NCI-H446 (cell line): Measurements from ENCODE around the gene E2F4.
A peak's percentile ranks its signal among the peaks of the same experiment; 100 is the strongest.

Source experiments
- DNase-seq, 2 experiments: peaks; one replicate each; lab custom pipeline; 2025; lab: John Stamatoyannopoulos, UW

E2F4 gene

GRCh38 chr16:67191995-67192681, at the start of gene E2F4:
TSS of gene E2F4 (plus strand) at chr16:67192155. CDS start at chr16:67192228, 73 bp downstream.
- DNase-seq = peak; percentile 29 to 86

- no peak for DNase-seq
Measured at GRCh38 chr16:67142342-67142741, 49.6 kb upstream of the E2F4 start.

- DNase-seq = no peak
Measured at GRCh38 chr16:67144943-67145342, 47.0 kb upstream of the E2F4 start.

GRCh38 chr16:67145746-67146145, 46.2 kb upstream of the E2F4 start:
- DNase-seq = no peak

- DNase-seq = no peak
Measured at GRCh38 chr16:67146523-67147357, 45.2 kb upstream of the E2F4 start.

GRCh38 chr16:67147437-67148140, 44.4 kb upstream of the E2F4 start:
- DNase-seq = no peak

GRCh38 chr16:67148221-67148620, 43.7 kb upstream of the E2F4 start:
- no peak for DNase-seq

GRCh38 chr16:67148656-67149275, 43.2 kb upstream of the E2F4 start:
- no peak for DNase-seq

- no peak for DNase-seq
Measured at GRCh38 chr16:67149276-67150046, 42.5 kb upstream of the E2F4 start.

- no peak for DNase-seq
Measured at GRCh38 chr16:67150047-67150832, 41.7 kb upstream of the E2F4 start.

- DNase-seq = peak; percentile 25 to 68
Measured at GRCh38 chr16:67150833-67151396, 41.0 kb upstream of the E2F4 start, which contains the start of gene B3GNT9. TSS of gene B3GNT9 (minus strand) at chr16:67150998. CDS start at chr16:67150485, 513 bp downstream.

GRCh38 chr16:67151431-67152097, 40.4 kb upstream of the E2F4 start:
- no peak for DNase-seq

GRCh38 chr16:67154578-67155294, 37.2 kb upstream of the E2F4 start:
- DNase-seq = no peak

- peak; percentile 22 to 72 for DNase-seq
Measured at GRCh38 chr16:67155295-67156142, 36.4 kb upstream of the E2F4 start.

GRCh38 chr16:67156143-67156844, 35.7 kb upstream of the E2F4 start:
- no peak for DNase-seq

GRCh38 chr16:67157106-67157748, 34.7 kb upstream of the E2F4 start:
- no peak for DNase-seq
